ENCODE data around the gene PRDM16. TPM values are rescaled to one million over a fixed set of nuclear protein-coding genes. Genes with fewer than 3 reads are reported as not detected.

PRDM16 gene
- total RNA-seq, 4 donors from 2014 or later = 5.4 to 13.2 (median 7.7) TPM

- no peaks in the 10 kb centered on the region for H3K27me3 ChIP-seq
- no peaks in the 10 kb centered on the region for H3K36me3 ChIP-seq
- DNase-seq = no peak
- H3K9me3 ChIP-seq = no peaks in the 10 kb centered on the region
- H3K4me3 ChIP-seq = no peak overlapping the region
- no peaks in the 10 kb centered on the region for H3K4me1 ChIP-seq
- no peak for TF ChIP-seq CTCF (IDR thresholded peaks at IDR 0.05)
- no peak for TF ChIP-seq POLR2A (IDR thresholded peaks at IDR 0.05)
- no peak overlapping the region for H3K27ac ChIP-seq
Measured at GRCh38 chr1:3271866-3272265, 202.9 kb downstream of the PRDM16 start.

- Histone ChIP-seq H3K36me3 (no peaks in the 10 kb centered on the region), H3K4me3 (no peak overlapping the region), H3K27ac (no peak overlapping the region), H3K4me1 (no peaks in the 10 kb centered on the region), H3K9me3 (no peaks in the 10 kb centered on the region), H3K27me3 (no peaks in the 10 kb centered on the region)
- TF ChIP-seq CTCF (IDR thresholded peaks at IDR 0.05) (no peak), POLR2A (IDR thresholded peaks at IDR 0.05) (no peak)
- no peak for DNase-seq
Measured at GRCh38 chr1:3272321-3273045, 203.5 kb downstream of the PRDM16 start.

- Histone ChIP-seq H3K36me3 (no peaks in the 10 kb centered on the region), H3K27ac (no peak overlapping the region), H3K27me3 (no peaks in the 10 kb centered on the region), H3K4me3 (no peak overlapping the region), H3K4me1 (no peaks in the 10 kb centered on the region), H3K9me3 (no peaks in the 10 kb centered on the region)
- no peak for DNase-seq
- no peak for TF ChIP-seq POLR2A (IDR thresholded peaks at IDR 0.05)
- no peak for TF ChIP-seq CTCF (IDR thresholded peaks at IDR 0.05)
Measured at GRCh38 chr1:3273447-3273846, 204.4 kb downstream of the PRDM16 start.

- no peak overlapping the region for H3K4me3 ChIP-seq
- no peaks in the 10 kb centered on the region for H3K9me3 ChIP-seq
- no peaks in the 10 kb centered on the region for H3K36me3 ChIP-seq
- H3K4me1 ChIP-seq = no peaks in the 10 kb centered on the region
- no peak for DNase-seq
- TF ChIP-seq CTCF (IDR thresholded peaks at IDR 0.05) (no peak), POLR2A (IDR thresholded peaks at IDR 0.05) (no peak)
- H3K27ac ChIP-seq = no peak overlapping the region
- H3K27me3 ChIP-seq = no peaks in the 10 kb centered on the region
Measured at GRCh38 chr1:3274972-3275371, 206.0 kb downstream of the PRDM16 start.

GRCh38 chr1:3275471-3276340 is 206.7 kb downstream of the PRDM16 start:
- no peaks in the 10 kb centered on the region for H3K4me1 ChIP-seq
- DNase-seq = no peak
- H3K27me3 ChIP-seq = no peaks in the 10 kb centered on the region
- TF ChIP-seq CTCF (IDR thresholded peaks at IDR 0.05) (no peak), POLR2A (IDR thresholded peaks at IDR 0.05) (no peak)
- no peak overlapping the region for H3K27ac ChIP-seq
- no peaks in the 10 kb centered on the region for H3K36me3 ChIP-seq
- H3K9me3 ChIP-seq = no peaks in the 10 kb centered on the region
- H3K4me3 ChIP-seq = no peak overlapping the region
